NAMALWA (cell line): ENCODE results near the gene SLC41A3.
A peak's percentile ranks its signal among the peaks of the same experiment; 100 is the strongest.

Experiments used
- DNase-seq: peaks from one replicate; pipeline ENCODE4 v3.0.0-alpha.2; 2015; ENCODE audit warnings: low spot score

SLC41A3 gene

GRCh38 chr3:126083913-126084767 lies at the start of gene SLC41A3:
Gene SLC41A3, minus strand, starts transcription at chr3:126084124. Its CDS starts 15,905 bp downstream, at chr3:126068219.
- DNase-seq = peak; percentile 86

DNA sequence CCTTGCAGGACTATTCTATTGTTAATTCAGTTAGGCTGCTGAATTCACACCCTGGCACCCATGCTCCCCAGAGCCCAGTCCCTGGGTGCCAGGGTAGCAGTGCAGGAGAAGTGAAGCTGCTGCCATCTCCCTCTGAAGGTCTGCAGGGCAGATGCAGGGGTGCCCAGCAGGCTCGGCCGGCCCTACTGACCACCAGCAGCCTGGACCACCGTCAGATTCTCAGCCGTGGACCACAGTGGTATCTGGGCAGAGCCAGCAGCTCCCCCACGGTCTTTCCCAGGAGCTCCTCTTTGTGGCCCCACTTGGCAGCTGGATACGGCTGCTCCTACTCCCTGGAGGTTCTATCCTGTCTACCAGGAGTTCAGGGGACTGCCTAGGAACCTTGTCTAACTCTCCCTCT lies 49.7 kb upstream of the SLC41A3 start:
- DNase-seq = no peak

DNA sequence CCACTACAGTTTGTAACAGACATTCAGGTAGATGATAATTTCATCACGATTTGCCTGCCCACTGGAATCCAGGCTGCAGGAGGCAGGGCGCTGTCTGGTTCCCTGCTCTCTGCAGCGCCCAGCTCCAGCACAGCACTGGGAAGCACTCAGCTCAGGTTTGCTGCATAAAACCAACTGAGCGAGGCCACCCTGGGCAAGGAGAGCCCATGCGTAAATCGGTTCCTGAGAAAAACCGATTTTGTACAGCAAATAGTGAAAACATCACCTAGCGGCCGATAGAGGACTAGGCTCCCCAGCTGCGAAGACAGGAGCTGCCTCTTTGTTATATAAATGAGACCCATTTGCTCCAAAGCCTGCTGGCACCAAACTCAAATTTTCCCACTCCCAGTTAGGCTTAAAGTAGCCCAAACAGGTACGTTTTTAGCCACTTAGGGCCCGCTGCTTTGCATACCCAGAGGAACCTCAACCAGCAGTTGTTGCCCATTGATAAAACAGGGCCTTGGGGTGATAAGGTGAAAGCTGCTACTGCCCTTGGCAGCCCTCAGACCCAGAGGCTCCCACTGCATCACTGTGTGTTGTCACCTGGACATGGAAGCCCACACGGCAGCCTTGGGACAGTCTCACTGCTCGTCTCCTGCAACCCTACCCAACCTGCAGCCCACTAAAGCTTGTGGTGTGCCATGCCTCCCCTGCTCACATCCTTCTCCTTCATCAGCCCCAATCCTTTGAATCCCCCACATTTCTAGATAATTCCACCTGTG lies 49.0 kb upstream of the SLC41A3 start:
- peak; percentile 20 for DNase-seq

GRCh38 chr3:126131881-126132750 lies 48.2 kb upstream of the SLC41A3 start:
- DNase-seq = no peak

DNA sequence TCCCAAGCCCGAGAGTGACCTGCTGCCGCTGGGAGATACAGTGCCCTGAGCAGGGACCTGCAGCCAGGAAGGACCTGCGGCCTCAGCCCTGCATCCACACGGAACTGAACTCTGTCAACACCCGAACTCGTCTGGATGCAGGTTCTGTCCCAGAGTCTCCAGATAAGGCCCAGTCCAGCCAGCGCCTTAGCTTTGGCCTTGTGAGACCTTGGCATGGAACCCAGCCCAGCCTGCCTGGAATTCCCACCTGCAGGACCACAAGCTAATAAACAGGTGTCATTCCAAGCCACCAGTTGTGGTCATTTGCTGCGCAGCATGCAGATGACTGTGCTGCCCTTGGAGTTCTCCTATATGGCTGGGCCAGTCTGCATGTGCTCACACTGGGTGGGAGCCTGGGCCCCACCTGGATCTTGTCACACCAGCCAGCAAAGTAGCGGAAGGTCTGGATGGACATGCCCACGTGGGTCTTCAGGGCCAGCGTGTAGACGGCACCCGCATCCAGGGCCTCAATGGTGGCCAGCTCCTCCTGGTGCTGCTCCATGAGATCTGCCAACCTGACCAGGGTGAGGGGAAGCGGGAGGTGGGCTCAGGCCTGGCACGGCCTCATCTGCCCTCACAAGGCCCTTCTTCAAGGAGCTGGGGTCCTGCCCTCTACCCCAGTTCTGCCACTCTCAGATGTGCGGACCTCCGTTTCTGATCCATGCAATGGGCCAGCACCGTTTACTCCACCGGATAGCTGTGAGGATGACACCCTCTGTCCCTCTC lies 47.2 kb upstream of the SLC41A3 start:
- no peak for DNase-seq

GRCh38 chr3:126130081-126130855 lies 46.3 kb upstream of the SLC41A3 start:
- no peak for DNase-seq

GRCh38 chr3:126129398-126129891 lies 45.5 kb upstream of the SLC41A3 start:
- no peak for DNase-seq

DNA sequence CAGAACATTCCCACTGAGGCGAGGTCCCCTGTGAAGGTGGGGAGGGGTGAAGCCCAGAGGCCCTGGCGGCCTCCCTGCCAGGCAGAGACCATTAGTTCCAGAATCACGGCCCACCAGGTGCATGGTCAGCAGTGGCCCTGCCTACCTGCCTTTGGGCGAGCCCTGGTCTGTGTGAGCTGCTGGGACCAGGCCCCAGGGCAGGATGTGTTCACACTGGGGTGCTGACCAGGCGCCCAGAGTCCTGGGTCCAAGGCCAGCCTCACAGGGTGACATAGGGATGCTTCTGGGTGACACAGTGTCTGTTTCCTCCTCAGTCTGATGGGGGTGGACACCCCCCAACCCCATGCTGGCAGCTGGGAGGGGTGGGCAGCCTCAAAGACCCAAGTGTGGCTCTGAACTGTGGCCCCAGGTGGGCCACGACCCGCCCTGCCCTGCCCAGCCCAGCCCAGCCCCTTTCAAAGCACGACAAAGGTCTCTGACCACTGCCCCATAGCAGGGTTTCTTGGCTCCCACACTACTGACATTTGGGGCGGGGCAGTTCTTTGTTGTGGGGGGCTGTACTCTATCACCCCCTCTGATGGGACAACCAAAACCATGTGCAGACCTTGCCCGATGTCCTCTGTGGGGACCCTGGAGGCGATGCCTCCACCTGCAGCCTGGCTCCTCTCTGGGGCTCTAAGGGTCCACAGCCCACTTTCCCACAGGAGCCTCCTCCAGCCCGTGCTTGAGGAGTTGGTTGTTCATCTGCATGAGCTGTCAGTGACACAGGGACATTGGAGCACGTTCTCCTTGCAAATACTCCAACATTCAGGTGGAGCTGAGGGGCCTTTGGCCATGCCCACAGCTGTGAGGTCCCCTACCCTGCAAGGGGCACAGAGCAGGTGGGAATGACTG lies 44.8 kb upstream of the SLC41A3 start:
- DNase-seq = no peak

- DNase-seq = no peak
Measured at GRCh38 chr3:126127904-126128303, 44.0 kb upstream of the SLC41A3 start.

DNA sequence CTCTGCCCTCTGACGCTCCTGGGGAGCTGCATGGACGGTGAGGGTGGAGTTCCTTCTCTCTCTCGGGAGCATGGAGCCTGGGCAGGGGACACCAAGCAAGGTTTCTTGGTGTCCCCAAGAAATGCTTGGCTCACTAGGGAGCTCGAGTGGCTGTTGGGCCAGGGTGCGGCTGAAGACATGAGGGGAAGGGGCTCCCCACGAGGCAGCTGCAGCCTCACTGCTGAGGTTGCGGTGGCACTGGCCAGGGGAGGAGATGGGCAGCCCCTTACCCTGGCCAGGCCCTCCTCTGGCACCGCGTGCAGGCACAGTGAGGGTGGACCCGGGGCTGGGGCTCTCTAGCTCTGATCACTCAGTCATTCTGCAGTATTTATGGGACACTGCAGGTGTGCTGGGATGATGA lies 43.5 kb upstream of the SLC41A3 start:
- no peak for DNase-seq

DNA sequence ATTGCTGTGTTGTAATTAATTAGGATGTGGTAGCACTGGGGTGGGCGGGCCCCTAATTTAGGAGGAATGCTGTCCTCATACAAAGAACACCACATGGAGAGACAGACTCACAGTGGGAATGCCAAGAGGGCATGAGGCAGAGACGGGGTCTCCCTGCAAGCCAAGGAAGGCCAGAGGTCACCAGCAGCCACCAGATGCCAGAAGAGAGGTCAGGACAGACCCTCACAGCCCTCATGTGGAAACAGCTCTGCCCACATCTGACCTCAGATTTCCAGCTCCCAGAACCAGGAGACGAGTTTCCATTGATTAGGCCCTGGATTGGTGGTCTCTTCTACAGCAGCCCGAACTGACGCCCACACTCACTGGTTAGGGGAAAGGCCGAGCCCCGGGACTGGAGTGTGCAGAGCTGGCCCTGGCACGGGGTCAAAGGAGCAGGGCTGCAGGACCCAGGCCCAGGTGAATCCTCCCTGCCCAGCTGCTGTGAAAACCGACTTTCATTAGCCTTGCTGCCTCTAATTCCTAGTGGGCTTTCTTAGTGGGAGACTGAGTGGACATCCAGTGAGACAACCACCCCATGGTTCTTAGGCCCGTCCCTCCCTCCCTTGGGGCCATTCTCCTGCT lies 43.0 kb upstream of the SLC41A3 start:
- no peak for DNase-seq

DNA sequence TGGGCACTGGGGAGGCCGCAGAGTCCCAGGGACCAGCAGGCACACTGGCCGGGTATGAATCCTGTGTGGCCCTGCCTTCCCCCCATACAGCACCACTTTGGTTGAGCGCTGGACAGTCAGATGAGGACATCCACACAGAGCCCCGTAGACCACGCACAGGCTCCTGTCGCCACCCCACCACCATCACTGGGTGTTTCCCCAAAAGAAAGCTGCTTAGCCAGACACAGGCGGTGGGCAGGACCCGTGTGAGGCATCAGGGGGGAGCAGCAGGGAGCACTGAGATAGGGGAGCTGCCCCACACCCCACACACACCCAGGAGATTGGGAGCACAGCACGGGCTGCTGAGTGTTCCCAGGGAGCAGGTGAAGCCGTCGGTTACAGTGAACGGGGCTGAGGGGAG lies 42.4 kb upstream of the SLC41A3 start:
- DNase-seq = no peak

DNA sequence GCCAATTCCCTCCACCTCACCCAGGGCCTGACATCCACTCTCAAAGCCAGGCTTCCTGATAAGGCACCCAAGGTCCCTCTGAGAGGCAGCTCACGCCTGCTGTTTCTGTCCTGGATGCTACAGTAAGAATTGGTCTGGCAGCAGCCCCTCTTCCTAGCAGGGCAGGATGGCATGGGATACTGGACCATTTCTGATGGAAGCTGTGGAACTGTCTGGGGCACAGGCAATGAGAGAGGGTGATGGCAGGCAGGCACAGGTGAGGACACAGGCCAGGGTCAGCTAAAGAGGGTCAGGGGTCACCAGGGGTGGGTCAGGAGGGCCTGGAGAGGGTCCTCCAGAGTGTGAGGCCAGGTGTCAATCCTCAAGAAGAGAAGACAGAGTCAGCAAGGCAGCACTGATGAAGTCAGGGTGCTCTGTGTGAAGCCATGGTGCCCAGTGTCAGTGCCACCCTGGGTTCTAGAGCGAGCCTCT lies 41.9 kb upstream of the SLC41A3 start:
- no peak for DNase-seq

- no peak for DNase-seq
Measured at GRCh38 chr3:126125341-126125740, 41.4 kb upstream of the SLC41A3 start.

GRCh38 chr3:126124896-126125295 lies 41.0 kb upstream of the SLC41A3 start:
- DNase-seq = no peak

GRCh38 chr3:126124148-126124868 lies 40.4 kb upstream of the SLC41A3 start:
- DNase-seq = peak; percentile 5

DNA sequence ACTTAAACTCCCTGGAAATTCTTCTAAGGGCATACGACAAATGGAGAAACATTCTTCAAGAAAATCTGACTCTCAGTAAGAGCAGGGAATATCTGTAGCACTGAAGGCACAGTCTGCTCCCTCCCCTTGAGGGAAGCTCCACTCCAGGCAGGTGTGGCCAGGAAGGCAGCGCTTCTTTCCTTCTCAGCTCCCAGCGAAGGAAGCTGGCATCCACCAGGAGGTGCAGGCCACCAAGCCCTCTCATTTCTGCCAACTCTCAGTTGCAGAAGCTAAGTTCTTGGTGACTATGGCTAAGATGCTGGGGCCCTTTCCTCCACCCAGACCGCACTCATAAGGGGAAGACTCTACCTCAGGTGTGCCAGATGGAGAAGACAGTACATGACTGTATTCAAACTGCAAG lies 37.7 kb upstream of the SLC41A3 start:
- DNase-seq = no peak

DNA sequence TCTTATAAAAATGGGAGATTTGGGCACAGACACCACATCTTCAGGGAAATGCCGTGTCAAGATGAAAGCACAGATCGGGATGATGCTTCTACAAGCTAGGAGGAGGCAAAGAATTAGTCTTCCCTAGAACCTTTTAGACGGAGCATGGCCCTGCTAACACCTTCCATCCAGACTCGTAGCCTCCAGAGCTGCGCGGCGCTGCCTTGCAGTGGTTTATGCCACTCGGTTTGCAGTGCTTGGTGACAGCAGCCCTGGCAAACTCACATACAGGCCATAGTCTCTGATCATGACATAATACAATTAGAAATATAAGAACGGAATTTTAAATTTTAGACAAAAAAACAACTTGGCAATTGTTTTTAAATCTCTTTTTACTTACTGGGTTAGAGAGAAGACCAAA lies 37.1 kb upstream of the SLC41A3 start:
- no peak for DNase-seq
